Endothelial cell of hepatic sinusoid (primary cell): ENCODE results near the gene PRKN.
"Not testable (repeated sequence)": the region's sequence is repeated elsewhere in the genome, so short reads cannot be mapped to it uniquely, and the experiment has no call there.

Experiments used
- in situ Hi-C: cut with HindIII; loops from 2 replicates; pipeline ENCODE4 v1.10.0; 2017; ENCODE audit warnings: low sequenced_read_pairs

The PRKN gene

GRCh38 chr6:161542346-161542980 is 1185.1 kb downstream of the PRKN start:
- in situ Hi-C loops, result no loop called here

- in situ Hi-C loops, result no loop called here
These were observed 1187.0 kb downstream of the PRKN start for GRCh38 chr6:161540532-161540931.

- in situ Hi-C loops, result no loop called here
These were observed 1191.3 kb downstream of the PRKN start for GRCh38 chr6:161536224-161536630.

GRCh38 chr6:161534264-161534873 is 1193.2 kb downstream of the PRKN start:
- in situ Hi-C loops, result no loop called here

GRCh38 chr6:161533266-161533665 is 1194.3 kb downstream of the PRKN start:
- in situ Hi-C loops, result no loop called here

GRCh38 chr6:161532536-161532935 is 1195.0 kb downstream of the PRKN start:
- in situ Hi-C loops, result no loop called here

- in situ Hi-C loops, result no loop called here
These were observed 1200.8 kb downstream of the PRKN start for GRCh38 chr6:161526794-161527193.

GRCh38 chr6:161523362-161523761 is 1204.2 kb downstream of the PRKN start:
- in situ Hi-C loops, result no loop called here

- in situ Hi-C loops, result no loop called here
These were observed 1205.3 kb downstream of the PRKN start for GRCh38 chr6:161522276-161522675.

GRCh38 chr6:161511447-161512095 is 1216.0 kb downstream of the PRKN start:
- in situ Hi-C loops, result no loop called here

- in situ Hi-C loops, result no loop called here
These were observed 1219.2 kb downstream of the PRKN start for GRCh38 chr6:161508341-161508740.

GRCh38 chr6:161507375-161507774 is 1220.2 kb downstream of the PRKN start:
- in situ Hi-C loops, result no loop called here

- in situ Hi-C loops, result no loop called here
These were observed 1224.0 kb downstream of the PRKN start for GRCh38 chr6:161503570-161503969.

GRCh38 chr6:161498881-161499280 is 1228.7 kb downstream of the PRKN start:
- in situ Hi-C loops, result no loop called here

- in situ Hi-C loops, result no loop called here
These were observed 1229.2 kb downstream of the PRKN start for GRCh38 chr6:161498359-161498758.

- in situ Hi-C loops, result no loop called here
These were observed 1230.6 kb downstream of the PRKN start for GRCh38 chr6:161496941-161497340.

- in situ Hi-C loops, result not testable (repeated sequence)
These were observed 1231.3 kb downstream of the PRKN start for GRCh38 chr6:161496271-161496670.

- in situ Hi-C loops, result no loop called here
These were observed 1233.0 kb downstream of the PRKN start for GRCh38 chr6:161494566-161494965.

GRCh38 chr6:161493576-161494118 is 1233.9 kb downstream of the PRKN start:
- in situ Hi-C loops, result no loop called here

GRCh38 chr6:161489626-161490306 is 1237.8 kb downstream of the PRKN start:
- in situ Hi-C loops, result loop anchor here (5.0 kb wide), 1 partner anchor 52 kb away; no protein-coding TSS in a partner anchor

GRCh38 chr6:161487694-161488093 is 1239.9 kb downstream of the PRKN start:
- in situ Hi-C loops, result loop anchor here (5.0 kb wide), 1 partner anchor 50 kb away; no protein-coding TSS in a partner anchor
